IMR-90 (cell line): ENCODE data around the gene DCAF17. TPM values are rescaled to one million over a fixed set of nuclear protein-coding genes. Genes with fewer than 3 reads are reported as not detected.

Experiments
- ATAC-seq: fragments of 200-7000 bp; cut with Tn5 transposase; 2 replicates; pipeline ENCODE4 v1.9.1; 2020; ENCODE audit warnings: low read depth, mild to moderate bottlenecking, moderate library complexity
- BruUV-seq: library from RNA; stranded (reverse); fragments of 400-500 nt; replicated peaks from 2 replicates; lab custom pipeline; 2021; lab: Mats Ljungman, UMichigan
- CTCF ChIA-PET: fragments of 300-600 bp; formaldehyde crosslinking; extraction: SDS; loops from one replicate; lab custom pipeline; 2021; ENCODE audit warnings: antibody characterized with exemption; lab: Yijun Ruan, JAX
- POLR2A ChIA-PET: fragments of 300-600 bp; sonication (Branson Sonifier 250); formaldehyde crosslinking; loops from one replicate; lab custom pipeline; 2022; ENCODE audit warnings: antibody characterized with exemption; ENCODE audit not compliant: unreplicated experiment; lab: Charles Lee
- DNase-seq: peaks from one replicate; pipeline ENCODE4 v3.0.0; 2013
- H2AFZ ChIP-seq: replicated peaks from 2 replicates; pipeline ENCODE3; 2013; ENCODE audit warnings: low read length, mild to moderate bottlenecking; ENCODE audit not compliant: poor library complexity
- H2AK5ac ChIP-seq: 2 replicates; pipeline ENCODE4 v1.6.1; 2013; ENCODE audit warnings: low read depth, low read length, inconsistent platforms
- H2AK9ac ChIP-seq: replicated peaks from 2 replicates; pipeline ENCODE3; 2013; ENCODE audit warnings: mild to moderate bottlenecking, low read depth, low read length, moderate library complexity; ENCODE audit not compliant: poor library complexity
- H2BK120ac ChIP-seq: 2 replicates; pipeline ENCODE4 v1.6.1; 2013; ENCODE audit warnings: low read depth, low read length, inconsistent platforms
- H2BK15ac ChIP-seq: 3 replicates; pipeline ENCODE4 v1.6.1; 2013; ENCODE audit warnings: low read depth, low read length, inconsistent platforms
- H2BK20ac ChIP-seq: 2 replicates; pipeline ENCODE4 v1.6.1; 2013; ENCODE audit warnings: low read depth, mild to moderate bottlenecking, inconsistent platforms, low read length, moderate library complexity
- H2BK5ac ChIP-seq: 2 replicates; pipeline ENCODE4 v1.6.1; 2013; ENCODE audit warnings: mild to moderate bottlenecking, low read depth, low read length, inconsistent platforms; ENCODE audit not compliant: poor library complexity, severe bottlenecking
- H3K14ac ChIP-seq: replicated peaks from 2 replicates; pipeline ENCODE4 v1.6.1; 2013; ENCODE audit warnings: low read depth, low read length, inconsistent platforms
- H3K18ac ChIP-seq: 2 replicates; pipeline ENCODE4 v1.6.1; 2013; ENCODE audit warnings: low read depth, low read length, control low read depth
- H3K23ac ChIP-seq: 2 replicates; pipeline ENCODE4 v1.6.1; 2013; ENCODE audit warnings: low read depth, low read length, inconsistent platforms
- H3K27ac ChIP-seq: 2 replicates; pipeline ENCODE4 v1.5.1; 2013; ENCODE audit warnings: mild to moderate bottlenecking, control low read depth, low read length; ENCODE audit not compliant: insufficient read depth
- H3K27me3 ChIP-seq: 2 replicates; pipeline ENCODE4 v1.6.1; 2013; ENCODE audit warnings: low read length; ENCODE audit not compliant: control insufficient read depth, insufficient read depth
- H3K36me3 ChIP-seq: 2 replicates; pipeline ENCODE4 v1.6.1; 2013; ENCODE audit warnings: low read length, mixed read lengths; ENCODE audit not compliant: control insufficient read depth, insufficient read depth
- H3K4ac ChIP-seq: 2 replicates; pipeline ENCODE4 v1.6.1; 2013; ENCODE audit warnings: low read depth, low read length, inconsistent platforms
- H3K4me1 ChIP-seq: 2 replicates; pipeline ENCODE4 v1.6.1; 2013; ENCODE audit warnings: low read length, mixed read lengths; ENCODE audit not compliant: control insufficient read depth, insufficient read depth
- H3K4me2 ChIP-seq: 2 replicates; pipeline ENCODE4 v1.6.1; 2013; ENCODE audit warnings: low read depth, mild to moderate bottlenecking, control low read depth, low read length, moderate library complexity
- H3K4me3 ChIP-seq: 2 replicates; pipeline ENCODE4 v1.5.1; 2013; ENCODE audit warnings: low read depth, mild to moderate bottlenecking, control low read depth, low read length, moderate library complexity; ENCODE audit not compliant: insufficient read depth
- H3K56ac ChIP-seq: 2 replicates; pipeline ENCODE4 v1.6.1; 2013; ENCODE audit warnings: low read length, inconsistent platforms; ENCODE audit not compliant: insufficient read depth; ENCODE audit errors: extremely low read depth
- H3K79me1 ChIP-seq, 2 experiments: 2 replicates each; pipeline ENCODE4 v1.6.1; 2013; ENCODE audit warnings: low read length in 2 of 2, inconsistent platforms in 1 of 2, low read depth in 1 of 2
- H3K9ac ChIP-seq: 2 replicates; pipeline ENCODE4 v1.6.1; 2013; ENCODE audit warnings: low read depth, low read length, control low read depth
- H3K9me1 ChIP-seq: 2 replicates; pipeline ENCODE4 v1.6.1; 2013; ENCODE audit warnings: low read length, inconsistent platforms; ENCODE audit not compliant: insufficient read depth
- H3K9me3 ChIP-seq: 2 replicates; pipeline ENCODE4 v1.6.1; 2013; ENCODE audit warnings: low read length; ENCODE audit not compliant: control insufficient read depth, insufficient read depth
- H4K20me1 ChIP-seq: 2 replicates; pipeline ENCODE4 v1.6.1; 2013; ENCODE audit warnings: low read length, inconsistent platforms; ENCODE audit not compliant: insufficient read depth
- H4K5ac ChIP-seq: 2 replicates; pipeline ENCODE4 v1.6.1; 2013; ENCODE audit warnings: mild to moderate bottlenecking, low read depth, low read length, control low read depth
- H4K8ac ChIP-seq, 2 experiments: 2 replicates each; pipeline ENCODE4 v1.6.1; 2013; ENCODE audit warnings: low read depth in 2 of 2, low read length in 2 of 2, control low read depth in 1 of 2, inconsistent platforms in 1 of 2
- H4K91ac ChIP-seq: 2 replicates; pipeline ENCODE4 v1.6.1; 2013; ENCODE audit warnings: low read depth, low read length, inconsistent platforms; ENCODE audit not compliant: insufficient read depth
- BHLHE40 ChIP-seq: fragments of 150-350 bp; IDR thresholded peaks from 2 replicates; pipeline ENCODE4 v1.6.1; 2016; ENCODE audit warnings: mild to moderate bottlenecking, low read depth, low read length
- CEBPB ChIP-seq: IDR thresholded peaks from 2 replicates; pipeline ENCODE4 v1.6.1; 2012; ENCODE audit warnings: low read depth, low read length, improper control_type of control experiment
- CTCF ChIP-seq: conservative IDR thresholded peaks from 2 replicates; pipeline ENCODE4 v1.5.1; 2012; ENCODE audit warnings: mild to moderate bottlenecking, low read depth, low read length, improper control_type of control experiment
- ELK1 ChIP-seq: fragments of 150-350 bp; IDR thresholded peaks from 2 replicates; pipeline ENCODE4 v1.6.1; 2016; ENCODE audit warnings: low read depth, mild to moderate bottlenecking, low read length, moderate library complexity, borderline replicate concordance
- FOS ChIP-seq: fragments of 150-350 bp; IDR thresholded peaks from 2 replicates; pipeline ENCODE4 v1.6.1; 2016; ENCODE audit warnings: low read depth, low read length
- MAFK ChIP-seq: IDR thresholded peaks from 2 replicates; pipeline ENCODE4 v1.6.1; 2012; ENCODE audit warnings: low read depth, low read length, improper control_type of control experiment
- MAZ ChIP-seq: IDR thresholded peaks from 2 replicates; pipeline ENCODE4 v1.6.1; 2012; ENCODE audit warnings: low read depth, mild to moderate bottlenecking, low read length, improper control_type of control experiment, moderate library complexity, borderline replicate concordance
- MXI1 ChIP-seq: IDR thresholded peaks from 2 replicates; pipeline ENCODE4 v1.6.1; 2012; ENCODE audit warnings: low read depth, mild to moderate bottlenecking, low read length, moderate library complexity, borderline replicate concordance
- NFE2L2 ChIP-seq: fragments of 150-350 bp; IDR thresholded peaks from 2 replicates; pipeline ENCODE4 v1.6.1; 2016; ENCODE audit warnings: low read depth, mild to moderate bottlenecking, low read length
- POLR2A ChIP-seq: IDR thresholded peaks from 2 replicates; pipeline ENCODE4 v1.6.1; 2012; ENCODE audit warnings: mild to moderate bottlenecking, low read depth, low read length
- RAD21 ChIP-seq: IDR thresholded peaks from 2 replicates; pipeline ENCODE4 v1.6.1; 2012; ENCODE audit warnings: low read length, improper control_type of control experiment
- RCOR1 ChIP-seq: IDR thresholded peaks from 2 replicates; pipeline ENCODE4 v1.6.1; 2012; ENCODE audit warnings: mild to moderate bottlenecking, low read length, improper control_type of control experiment; ENCODE audit not compliant: insufficient replicate concordance
- RFX5 ChIP-seq: IDR thresholded peaks from 2 replicates; pipeline ENCODE4 v1.8.0; 2012; ENCODE audit warnings: low read depth, mild to moderate bottlenecking, low read length, moderate library complexity
- SMC3 ChIP-seq: fragments of 150-350 bp; IDR thresholded peaks from 2 replicates; pipeline ENCODE4 v1.6.1; 2016; ENCODE audit warnings: low read depth, mild to moderate bottlenecking, antibody characterized with exemption, low read length, moderate library complexity
- USF2 ChIP-seq: fragments of 150-350 bp; IDR thresholded peaks from 2 replicates; pipeline ENCODE4 v1.6.1; 2017; ENCODE audit warnings: mild to moderate bottlenecking, antibody characterized with exemption, low read length, low read depth
- WGBS, 2 experiments: methylation state at CpG; one replicate each; pipeline versions ENCODE4 v1.1.5 to v1.1.7; 2013; ENCODE audit warnings: missing lambda C conversion rate in 2 of 2; ENCODE audit not compliant: insufficient read length in 1 of 2; ENCODE audit errors: extremely low coverage in 2 of 2; 5-methylcytosine and 5-hydroxymethylcytosine counted together
- dilution Hi-C: fragments of 300-500 bp; cut with HindIII; formaldehyde crosslinking; loops from one replicate; pipeline ENCODE4 v1.14.3; 2018; ENCODE audit warnings: low sequenced_read_pairs; ENCODE audit not compliant: unreplicated experiment
- in situ Hi-C: fragments of 300-500 bp; cut with MboI; formaldehyde crosslinking; loops from 3 replicates; pipeline ENCODE4 v1.14.3; 2019; ENCODE audit warnings: low sequenced_read_pairs, inconsistent platforms, mixed read lengths
- intact Hi-C: fragments of 100-400 bp; cut with micrococcal nuclease; formaldehyde crosslinking; loops from 2 replicates; pipeline ENCODE4 v1.10.0; 2022
- polyA plus RNA-seq, 3 experiments: library from polyadenylated mRNA; depleted of rRNA; stranded (reverse); fragments of >200 nt; gene quantifications; 2 replicates each; pipeline ENCODE4 v1.2.3, GENCODE V29; 2012; ENCODE audit warnings: low replicate concordance in 1 of 3
- total RNA-seq: library from RNA; depleted of rRNA; stranded (reverse); fragments of >200 nt; gene quantifications from 2 replicates; pipeline ENCODE4 v1.2.3, GENCODE V29; 2012

Gene DCAF17
- total and polyA plus RNA-seq, 2 of the 4 experiments (the other 2 are of a cell fraction), result 6.7 to 13.1 TPM

GRCh38 chr2:171407676-171408044, 26.4 kb upstream of the DCAF17 start:
- H4K20me1 ChIP-seq, result no peaks in the 10 kb centered on the region
- ChIA-PET POLR2A (no interaction called here), CTCF (interaction anchor here (0.6 kb wide), 1 partner anchor 283 kb away, joined by 5 read pairs; no protein-coding TSS in a partner anchor)
- BruUV-seq, result no TSS peak
- H3K27me3 ChIP-seq, result no peaks in the 10 kb centered on the region
- no peak overlapping the region for H4K8ac ChIP-seq
- intact Hi-C loops (no loop called here), in situ Hi-C loops (no loop called here), dilution Hi-C loops (no loop called here)
- H3K36me3 ChIP-seq, result no peaks in the 10 kb centered on the region
- H3K9ac ChIP-seq, result no peak overlapping the region
- no peak overlapping the region for H3K4me2 ChIP-seq
- no peak overlapping the region for H4K5ac ChIP-seq
- no peak overlapping the region for H2AK5ac ChIP-seq
- no peak overlapping the region for H4K91ac ChIP-seq
- H2BK5ac ChIP-seq, result no peak overlapping the region
- peaks cover 18 to 33% of the 10 kb centered on the region in 2 experiments; a peak in 2 of 4 replicates for H3K79me1 ChIP-seq
- H3K4me1 ChIP-seq, result peaks cover 14% of the 10 kb centered on the region
- H2AFZ ChIP-seq, result no peak overlapping the region
- H3K27ac ChIP-seq, result no peak overlapping the region
- no peak overlapping the region for H3K56ac ChIP-seq
- no peak overlapping the region for H2BK120ac ChIP-seq
- H3K4me3 ChIP-seq, result no peak overlapping the region
- no peaks in the 10 kb centered on the region for H3K9me3 ChIP-seq
- no CpG with 5 or more reads among the region's 1 CpG for WGBS, 2 experiments
- ATAC-seq (no peak), DNase-seq (no peak)
- no peak overlapping the region for H2BK20ac ChIP-seq
- no peak overlapping the region for H3K18ac ChIP-seq
- H2BK15ac ChIP-seq, result no peak overlapping the region
- TF ChIP-seq CTCF, result no peak
- TF ChIP-seq BHLHE40, result no peak
- TF ChIP-seq CEBPB, result no peak
- no peak for TF ChIP-seq NFE2L2
- no peak for TF ChIP-seq MXI1
- no peak for TF ChIP-seq FOS
- no peak for TF ChIP-seq USF2
- TF ChIP-seq MAZ, result no peak
- no peak for TF ChIP-seq RCOR1
- TF ChIP-seq MAFK, result no peak
- TF ChIP-seq RFX5, result no peak
- no peak for TF ChIP-seq SMC3
- TF ChIP-seq POLR2A, result no peak
- TF ChIP-seq ELK1, result no peak
- no peak for TF ChIP-seq RAD21
- H3K4ac ChIP-seq, result no peak overlapping the region
- H3K14ac ChIP-seq, result no peak overlapping the region
- no peak overlapping the region for H3K23ac ChIP-seq
- H3K9me1 ChIP-seq, result peaks cover 6% of the 10 kb centered on the region
- H2AK9ac ChIP-seq, result no peak overlapping the region
